SK-N-SH (cell line): ENCODE results near the gene ATP8A2. TPM values are rescaled to one million over a fixed set of nuclear protein-coding genes. Genes with fewer than 3 reads are reported as not detected.

Source experiments
- CTCF ChIA-PET: fragments of 300-600, 350-600 bp; formaldehyde crosslinking; extraction: SDS; loops from one replicate; lab custom pipeline; 2021; lab: Yijun Ruan, JAX
- POLR2A ChIA-PET: fragments of 350-600 bp; sonication (Branson Sonifier 250); formaldehyde crosslinking; extraction: SDS; loops from one replicate; lab custom pipeline; 2020; ENCODE audit warnings: antibody characterized with exemption, inconsistent platforms; lab: Yijun Ruan, JAX
- DNase-seq: peaks from one replicate; pipeline ENCODE4 v3.0.0; 2012
- H2AFZ ChIP-seq: fragments of 200-600 bp; sonication (generic); 2 replicates; pipeline ENCODE4 v1.8.1; 2016; ENCODE audit warnings: antibody characterized with exemption, mild to moderate bottlenecking, low read depth
- H3F3A ChIP-seq: fragments of 200-600 bp; sonication (generic); replicated peaks from 2 replicates; pipeline ENCODE3; 2016; ENCODE audit warnings: antibody characterized with exemption, mild to moderate bottlenecking; ENCODE audit not compliant: insufficient read depth
- H3K27ac ChIP-seq, 2 experiments: fragments of 200-500 bp in 1 of 2; fragments of 200-600 bp in 1 of 2; sonication (Bioruptor generic) in 1 of 2; sonication (generic), shearing (Covaris generic) in 1 of 2; 2 replicates each; pipeline versions ENCODE4 v1.5.1 to v1.6.1; 2014 to 2016; ENCODE audit warnings: low read depth in 2 of 2, inconsistent platforms in 1 of 2, low read length in 1 of 2, mild to moderate bottlenecking in 1 of 2, mixed read lengths in 1 of 2
- H3K27me3 ChIP-seq: fragments of 200-600 bp; sonication (generic), shearing (Covaris generic); 2 replicates; pipeline ENCODE4 v1.6.1; 2016; ENCODE audit warnings: mixed run types; ENCODE audit not compliant: insufficient read depth
- H3K36me3 ChIP-seq, 2 experiments: fragments of 200-500 bp in 1 of 2; fragments of 200-600 bp in 1 of 2; sonication (Bioruptor generic) in 1 of 2; sonication (generic) in 1 of 2; replicated peaks in 1 of 2; 2 replicates each; pipeline versions ENCODE3 to v1.5.1; 2014 to 2016; ENCODE audit warnings: low read length in 1 of 2, mild to moderate bottlenecking in 1 of 2; ENCODE audit not compliant: insufficient read depth in 2 of 2, control insufficient read depth in 1 of 2
- H3K4me1 ChIP-seq, 2 experiments: fragments of 200-500 bp in 1 of 2; fragments of 200-600 bp in 1 of 2; sonication (Bioruptor generic) in 1 of 2; sonication (generic), shearing (Covaris generic) in 1 of 2; 2 replicates each; pipeline versions ENCODE4 v1.5.1 to v1.6.1; 2014 to 2016; ENCODE audit warnings: low read depth in 1 of 2, low read length in 1 of 2, mixed run types in 1 of 2; ENCODE audit not compliant: insufficient read depth in 2 of 2, control insufficient read depth in 1 of 2
- H3K4me2 ChIP-seq: fragments of 200-600 bp; sonication (generic), shearing (Covaris generic); 2 replicates; pipeline ENCODE4 v1.6.1; 2017; ENCODE audit warnings: mixed run types
- H3K4me3 ChIP-seq, 2 experiments: fragments of 200-500 bp in 1 of 2; fragments of 200-600 bp in 1 of 2; sonication (Bioruptor generic) in 1 of 2; sonication (generic), shearing (Covaris generic) in 1 of 2; 2 replicates each; pipeline versions ENCODE4 v1.5.1 to v1.8.1; 2014 to 2016; ENCODE audit warnings: low read depth in 2 of 2, inconsistent platforms in 1 of 2, low read length in 1 of 2, mild to moderate bottlenecking in 1 of 2, mixed read lengths in 1 of 2, moderate library complexity in 1 of 2
- H3K79me2 ChIP-seq: fragments of 200-600 bp; sonication (generic); 2 replicates; pipeline ENCODE4 v1.8.1; 2017; ENCODE audit warnings: mild to moderate bottlenecking; ENCODE audit not compliant: insufficient read depth
- H3K9ac ChIP-seq: fragments of 200-600 bp; sonication (generic); 2 replicates; pipeline ENCODE4 v1.6.1; 2017; ENCODE audit warnings: mixed run types
- H3K9me2 ChIP-seq: fragments of 200-600 bp; sonication (generic); 2 replicates; pipeline ENCODE4 v1.6.1; 2017; ENCODE audit warnings: mixed run types
- H3K9me3 ChIP-seq: fragments of 200-600 bp; sonication (generic); 2 replicates; pipeline ENCODE4 v1.6.1; 2017; ENCODE audit warnings: mixed run types, mild to moderate bottlenecking, moderate library complexity
- H4K20me1 ChIP-seq: fragments of 200-600 bp; sonication (generic); 2 replicates; pipeline ENCODE4 v1.6.1; 2017; ENCODE audit warnings: mild to moderate bottlenecking, mixed run types; ENCODE audit not compliant: insufficient read depth
- CHD2 ChIP-seq: fragments of 150-350 bp; IDR thresholded peaks from 2 replicates; pipeline ENCODE4 v1.6.1; 2018; ENCODE audit warnings: low read length; ENCODE audit not compliant: partially characterized antibody
- CTCF ChIP-seq: fragments of 200-600 bp; sonication (generic); IDR thresholded peaks from 2 replicates; pipeline ENCODE4 v1.6.1; 2017; ENCODE audit warnings: antibody characterized with exemption, mild to moderate bottlenecking, moderate library complexity
- FOXJ3 ChIP-seq: sonication (generic); formaldehyde crosslinking; IDR thresholded peaks from 2 replicates; pipeline ENCODE4 v1.5.1; 2020; ENCODE audit warnings: mild to moderate bottlenecking, missing genetic modification reagents
- FOXM1 ChIP-seq: IDR thresholded peaks from 2 replicates; pipeline ENCODE4 v1.4.0; 2012; ENCODE audit warnings: low read depth, mild to moderate bottlenecking
- GATA2 ChIP-seq: sonication (generic); formaldehyde crosslinking; IDR thresholded peaks from 2 replicates; pipeline ENCODE4 v1.5.0; 2020; ENCODE audit warnings: mild to moderate bottlenecking, missing genetic modification reagents
- NFIC ChIP-seq: IDR thresholded peaks from 2 replicates; pipeline ENCODE4 v1.4.0; 2012; ENCODE audit warnings: borderline replicate concordance
- NRF1 ChIP-seq: IDR thresholded peaks from 2 replicates; pipeline ENCODE4 v1.6.1; 2012; ENCODE audit warnings: low read depth, mild to moderate bottlenecking, low read length
- POLR2AphosphoS5 ChIP-seq: IDR thresholded peaks from 2 replicates; pipeline ENCODE4 v1.6.1; 2012; ENCODE audit warnings: low read depth, low read length
- REST ChIP-seq: IDR thresholded peaks from 2 replicates; pipeline ENCODE4 v1.6.1; 2012; ENCODE audit warnings: mild to moderate bottlenecking, low read depth, low read length, moderate library complexity
- SMC3 ChIP-seq: IDR thresholded peaks from 2 replicates; pipeline ENCODE4 v1.6.1; 2012; ENCODE audit warnings: low read depth, low read length, improper control_type of control experiment
- TAF1 ChIP-seq: IDR thresholded peaks from 2 replicates; pipeline ENCODE4 v1.6.1; 2012; ENCODE audit warnings: low read depth, mild to moderate bottlenecking, low read length, moderate library complexity, borderline replicate concordance
- ZBTB33 ChIP-seq: IDR thresholded peaks from 2 replicates; pipeline ENCODE4 v1.4.0; 2012; ENCODE audit warnings: low read depth, borderline replicate concordance
- WGBS: methylation state at CpG from one replicate; pipeline ENCODE4 v1.1.6; 2017; ENCODE audit warnings: low lambda C conversion rate; 5-methylcytosine and 5-hydroxymethylcytosine counted together
- polyA plus RNA-seq, 3 experiments: library from polyadenylated mRNA; depleted of rRNA; stranded (reverse); fragments of >200 nt; gene quantifications; 2 replicates each; pipeline ENCODE4 v1.2.3, GENCODE V29; 2012

ATP8A2 gene
- polyA plus RNA-seq, 1 of the 3 experiments (the other 2 are of a cell fraction), result 0.02 TPM

- H3K9me2 ChIP-seq, result no peaks in the 10 kb centered on the region
- WGBS, result 34% methylated on average over 2 of the region's 2 CpGs
- peaks cover 0 to 8% of the 10 kb centered on the region in 2 experiments; a peak in 1 of 4 replicates for H3K4me1 ChIP-seq
- no peaks in the 10 kb centered on the region for H3K9me3 ChIP-seq
- no peak for DNase-seq
- no peaks in the 10 kb centered on the region for H3F3A ChIP-seq
- no peak for TF ChIP-seq REST
- no peak for TF ChIP-seq CHD2
- no peak for TF ChIP-seq POLR2AphosphoS5
- no peak for TF ChIP-seq FOXM1
- TF ChIP-seq NRF1, result no peak
- TF ChIP-seq FOXJ3 (CRISPR knock-in tag), result no peak
- TF ChIP-seq GATA2 (CRISPR knock-in tag), result no peak
- no peak for TF ChIP-seq CTCF
- no peak for TF ChIP-seq NFIC
- no peak for TF ChIP-seq SMC3
- TF ChIP-seq, all 33 proteins: peak for 0
- H2AFZ ChIP-seq, result no peak overlapping the region
- no peak overlapping the region for H3K27ac ChIP-seq
- no peaks in the 10 kb centered on the region for H4K20me1 ChIP-seq
- ChIA-PET CTCF (interaction anchor here (1.1 kb wide), 1 partner anchor 361 kb away, joined by 3 read pairs; no protein-coding TSS in a partner anchor), POLR2A (no interaction called here)
- no peak overlapping the region for H3K4me3 ChIP-seq
- H3K36me3 ChIP-seq, result no peaks in the 10 kb centered on the region
- no peaks in the 10 kb centered on the region for H3K79me2 ChIP-seq
- no peak overlapping the region for H3K4me2 ChIP-seq
- no peaks in the 10 kb centered on the region for H3K27me3 ChIP-seq
- H3K9ac ChIP-seq, result no peak overlapping the region
Observed at GRCh38 chr13:26021516-26021915, 649.7 kb downstream of the ATP8A2 start.

GRCh38 chr13:26021956-26022355, 650.2 kb downstream of the ATP8A2 start:
- no peak overlapping the region for H3K4me3 ChIP-seq
- H3K4me2 ChIP-seq, result no peak overlapping the region
- H3K9ac ChIP-seq, result no peak overlapping the region
- no peaks in the 10 kb centered on the region for H3F3A ChIP-seq
- no peaks in the 10 kb centered on the region for H3K79me2 ChIP-seq
- H3K27ac ChIP-seq, result no peak overlapping the region
- no peaks in the 10 kb centered on the region for H3K9me2 ChIP-seq
- H2AFZ ChIP-seq, result no peak overlapping the region
- H3K9me3 ChIP-seq, result no peaks in the 10 kb centered on the region
- peaks cover 0 to 8% of the 10 kb centered on the region in 2 experiments; a peak in 1 of 4 replicates for H3K4me1 ChIP-seq
- TF ChIP-seq GATA2 (CRISPR knock-in tag) (no peak), ZBTB33 (no peak), FOXJ3 (CRISPR knock-in tag) (no peak), TAF1 (no peak)
- no peaks in the 10 kb centered on the region for H3K36me3 ChIP-seq
- DNase-seq, result no peak
- ChIA-PET POLR2A (no interaction called here), CTCF (interaction anchor here (1.1 kb wide), 1 partner anchor 361 kb away, joined by 3 read pairs; no protein-coding TSS in a partner anchor)
- WGBS, result 6% methylated on average over 3 of the region's 3 CpGs
- H3K27me3 ChIP-seq, result no peaks in the 10 kb centered on the region
- H4K20me1 ChIP-seq, result no peaks in the 10 kb centered on the region
